HCT116 (cell line): ENCODE results near the gene SLC22A4.

Experiments used
- POLR2A ChIP-seq: IDR thresholded peaks from 2 replicates; pipeline ENCODE4 v1.7.0; 2011; ENCODE audit warnings: borderline replicate concordance; ENCODE audit not compliant: insufficient read depth, insufficient read length; ENCODE audit errors: extremely low read depth
- TF ChIP-seq, protein P1 (sequence below), 3 experiments: fragments of 200-600 bp in 1 of 3; sonication (generic) in 1 of 3; IDR thresholded peaks in 2 of 3; conservative IDR thresholded peaks in 1 of 3; 2 replicates each; pipeline ENCODE4 v1.5.1; 2012 to 2017; ENCODE audit warnings: low read depth in 2 of 3, low read length in 2 of 3, antibody characterized with exemption in 1 of 3, borderline replicate concordance in 1 of 3, control low read depth in 1 of 3, mild to moderate bottlenecking in 1 of 3, mixed read lengths in 1 of 3, mixed run types in 1 of 3, moderate library complexity in 1 of 3; ENCODE audit not compliant: insufficient read depth in 1 of 3

- TF ChIP-seq, protein P1, sequence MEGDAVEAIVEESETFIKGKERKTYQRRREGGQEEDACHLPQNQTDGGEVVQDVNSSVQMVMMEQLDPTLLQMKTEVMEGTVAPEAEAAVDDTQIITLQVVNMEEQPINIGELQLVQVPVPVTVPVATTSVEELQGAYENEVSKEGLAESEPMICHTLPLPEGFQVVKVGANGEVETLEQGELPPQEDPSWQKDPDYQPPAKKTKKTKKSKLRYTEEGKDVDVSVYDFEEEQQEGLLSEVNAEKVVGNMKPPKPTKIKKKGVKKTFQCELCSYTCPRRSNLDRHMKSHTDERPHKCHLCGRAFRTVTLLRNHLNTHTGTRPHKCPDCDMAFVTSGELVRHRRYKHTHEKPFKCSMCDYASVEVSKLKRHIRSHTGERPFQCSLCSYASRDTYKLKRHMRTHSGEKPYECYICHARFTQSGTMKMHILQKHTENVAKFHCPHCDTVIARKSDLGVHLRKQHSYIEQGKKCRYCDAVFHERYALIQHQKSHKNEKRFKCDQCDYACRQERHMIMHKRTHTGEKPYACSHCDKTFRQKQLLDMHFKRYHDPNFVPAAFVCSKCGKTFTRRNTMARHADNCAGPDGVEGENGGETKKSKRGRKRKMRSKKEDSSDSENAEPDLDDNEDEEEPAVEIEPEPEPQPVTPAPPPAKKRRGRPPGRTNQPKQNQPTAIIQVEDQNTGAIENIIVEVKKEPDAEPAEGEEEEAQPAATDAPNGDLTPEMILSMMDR (IDR thresholded peaks at IDR 0.05 in 2 of 3, conservative IDR thresholded peaks at IDR 0.05 in 1 of 3; ENCODE audit: borderline replicate concordance in 1 of 3, insufficient read depth in 1 of 3, low read depth in 2 of 3, low read length in 2 of 3): no peak
- no peak for TF ChIP-seq POLR2A
These were observed 722 bp downstream of the SLC22A4 start for GRCh38 chr5:132294728-132295504.
